Liver (tissue), 9 donors: ENCODE measurements around the gene BNC2. TPM values are rescaled to one million over a fixed set of nuclear protein-coding genes. Genes with fewer than 3 reads are reported as not detected.
A peak's percentile ranks its signal among the peaks of the same experiment; 100 is the strongest.

ENCODE experiments used
- DNase-seq: peaks from one replicate; pipeline ENCODE4 v3.0.0-alpha.2; 2017; ENCODE audit warnings: low spot score
- H3K27ac ChIP-seq, 2 donors: one replicate each; pipeline ENCODE4 v1.7.0; 2013; ENCODE audit warnings: inconsistent platforms in 2 of 2, low read length in 2 of 2, control low read depth in 1 of 2, low read depth in 1 of 2, mild to moderate bottlenecking in 1 of 2
- H3K27me3 ChIP-seq, 4 donors: one replicate each; pipeline versions ENCODE4 v1.6.1 to v1.7.0; 2013; ENCODE audit warnings: low read length in 3 of 4, inconsistent platforms in 1 of 4, mild to moderate bottlenecking in 1 of 4, moderate library complexity in 1 of 4; ENCODE audit not compliant: control insufficient read depth in 4 of 4, insufficient read depth in 4 of 4
- H3K36me3 ChIP-seq, 4 donors: one replicate each; pipeline versions ENCODE4 v1.6.1 to v1.7.0; 2013; ENCODE audit warnings: low read length in 3 of 4, mild to moderate bottlenecking in 3 of 4, low read depth in 1 of 4, moderate library complexity in 1 of 4; ENCODE audit not compliant: control insufficient read depth in 4 of 4, insufficient read depth in 3 of 4
- H3K4me1 ChIP-seq, 4 donors: one replicate each; pipeline versions ENCODE4 v1.6.1 to v1.7.0; 2013; ENCODE audit warnings: low read length in 3 of 4, mild to moderate bottlenecking in 3 of 4, moderate library complexity in 1 of 4; ENCODE audit not compliant: control insufficient read depth in 4 of 4, insufficient read depth in 4 of 4
- H3K4me3 ChIP-seq, 3 donors: one replicate each; pipeline versions ENCODE4 v1.6.1 to v1.7.0; 2013; ENCODE audit warnings: low read length in 3 of 3, control low read depth in 1 of 3, low read depth in 1 of 3, mild to moderate bottlenecking in 1 of 3
- H3K9ac ChIP-seq, 2 donors: one replicate each; pipeline ENCODE4 v1.7.0; 2013; ENCODE audit warnings: low read length in 2 of 2, mild to moderate bottlenecking in 2 of 2, moderate library complexity in 2 of 2, control low read depth in 1 of 2, low read depth in 1 of 2
- H3K9me3 ChIP-seq, 4 donors: one replicate each; pipeline versions ENCODE4 v1.6.1 to v1.7.0; 2013; ENCODE audit warnings: low read length in 3 of 4; ENCODE audit not compliant: control insufficient read depth in 4 of 4
- ATF3 ChIP-seq: IDR thresholded peaks from 2 replicates; pipeline ENCODE4 v1.6.1; 2016; ENCODE audit warnings: antibody characterized with exemption
- CTCF ChIP-seq: fragments of 150-350 bp; IDR thresholded peaks from 2 replicates; pipeline ENCODE4 v1.5.1; 2017; ENCODE audit warnings: improper control_type of control experiment, low read depth, low read length; ENCODE audit not compliant: missing input control
- EGR1 ChIP-seq, 2 donors: IDR thresholded peaks; 2 replicates each; pipeline ENCODE4 v1.6.1; 2016 to 2018; ENCODE audit warnings: antibody characterized with exemption in 2 of 2, low read depth in 2 of 2
- FOXA1 ChIP-seq: IDR thresholded peaks from 2 replicates; pipeline ENCODE4 v1.6.1; 2016; ENCODE audit warnings: antibody characterized with exemption
- FOXA2 ChIP-seq: IDR thresholded peaks from 2 replicates; pipeline ENCODE4 v1.6.1; 2016; ENCODE audit warnings: antibody characterized with exemption
- GABPA ChIP-seq, 2 donors: IDR thresholded peaks in 1 of 2; conservative IDR thresholded peaks in 1 of 2; 2 replicates each; pipeline ENCODE4 v1.6.1; 2016; ENCODE audit warnings: antibody characterized with exemption in 2 of 2, mild to moderate bottlenecking in 1 of 2, moderate library complexity in 1 of 2
- HNF4A ChIP-seq, 2 donors: conservative IDR thresholded peaks; 2 replicates each; pipeline ENCODE4 v1.6.1; 2016; ENCODE audit warnings: antibody characterized with exemption in 2 of 2, mild to moderate bottlenecking in 2 of 2
- HNF4G ChIP-seq: IDR thresholded peaks from 2 replicates; pipeline ENCODE4 v1.6.1; 2016; ENCODE audit warnings: antibody characterized with exemption
- JUND ChIP-seq, 2 donors: IDR thresholded peaks; 2 replicates each; pipeline ENCODE4 v1.6.1; 2016; ENCODE audit warnings: antibody characterized with exemption in 2 of 2
- MAX ChIP-seq: IDR thresholded peaks from 2 replicates; pipeline ENCODE4 v1.6.1; 2016; ENCODE audit warnings: antibody characterized with exemption
- NR2F2 ChIP-seq: IDR thresholded peaks from 2 replicates; pipeline ENCODE4 v1.6.1; 2016; ENCODE audit warnings: antibody characterized with exemption
- RAD21 ChIP-seq, 2 donors: IDR thresholded peaks; 2 replicates each; pipeline ENCODE4 v1.6.1; 2016; ENCODE audit warnings: antibody characterized with exemption in 2 of 2, mild to moderate bottlenecking in 2 of 2
- REST ChIP-seq: IDR thresholded peaks from 2 replicates; pipeline ENCODE4 v1.6.1; 2016; ENCODE audit warnings: antibody characterized with exemption, mild to moderate bottlenecking
- SP1 ChIP-seq: IDR thresholded peaks from 2 replicates; pipeline ENCODE4 v1.6.1; 2018; ENCODE audit warnings: antibody characterized with exemption, mild to moderate bottlenecking
- YY1 ChIP-seq: IDR thresholded peaks from 2 replicates; pipeline ENCODE4 v1.6.1; 2016; ENCODE audit warnings: antibody characterized with exemption, mild to moderate bottlenecking
- ZBTB33 ChIP-seq: IDR thresholded peaks from 2 replicates; pipeline ENCODE4 v1.6.1; 2016; ENCODE audit warnings: antibody characterized with exemption
- WGBS: extraction: QIAGEN DNeasy Blood & Tissue Kit; methylation state at CpG from one replicate; pipeline ENCODE4 v1.1.7; 2013; 5-methylcytosine and 5-hydroxymethylcytosine counted together
- polyA plus RNA-seq, 2 donors: library from polyadenylated mRNA; stranded (reverse) in 1 of 2; unstranded in 1 of 2; fragments of 200-250 nt in 1 of 2; fragments of >200 nt in 1 of 2; fragmentation: Nextera tagmentation in 1 of 2; extraction: Ambion mirVana in 1 of 2; gene quantifications; one replicate each; pipeline versions ENCODE4 v1.2.1 to v1.2.3, GENCODE V29; 2013 to 2015
- total RNA-seq, 2 donors: library from RNA; depleted of rRNA; stranded (reverse); fragments of >200 nt; gene quantifications; one replicate each; pipeline ENCODE4 v1.2.3, GENCODE V29; 2014
- donor health status: healthy.
- donor health status: healthy.
- donor health status: healthy.
- donor health status: healthy.
- donor health status: healthy.

The BNC2 gene
- total and polyA plus RNA-seq, 4 donors: 0.07 to 0.67 (median 0.08) TPM

GRCh38 chr9:16873126-16873802, 2.8 kb upstream of the BNC2 start:
- DNase-seq: no peak
- H3K27ac ChIP-seq: no peak overlapping the region
- no peaks in the 10 kb centered on the region for H3K9me3 ChIP-seq
- H3K9ac ChIP-seq: no peak overlapping the region
- no peak for TF ChIP-seq HNF4A (conservative IDR thresholded peaks at IDR 0.05)
- no peak for TF ChIP-seq HNF4G
- TF ChIP-seq NR2F2: no peak
- TF ChIP-seq FOXA1: no peak
- TF ChIP-seq RAD21 (IDR thresholded peaks at IDR 0.05): no peak
- TF ChIP-seq SP1: no peak
- no peak for TF ChIP-seq EGR1 (IDR thresholded peaks at IDR 0.05; ENCODE audit: low read depth in 2 of 2)
- TF ChIP-seq GABPA (IDR thresholded peaks at IDR 0.05 in 1 of 2, conservative IDR thresholded peaks at IDR 0.05 in 1 of 2): no peak
- H3K4me1 ChIP-seq: peaks cover 5 to 14% (median 7%) of the 10 kb centered on the region in 4 donors
- peaks cover 0 to 14% (median 2%) of the 10 kb centered on the region in 4 donors for H3K27me3 ChIP-seq
- H3K4me3 ChIP-seq: no peak overlapping the region
- no peaks in the 10 kb centered on the region for H3K36me3 ChIP-seq
- 78% methylated on average over 6 of the region's 6 CpGs for WGBS

- 1% methylated on average over 63 of the region's 63 CpGs for WGBS
- H3K36me3 ChIP-seq: no peaks in the 10 kb centered on the region
Measured at GRCh38 chr9:16871336-16872151, 1.1 kb upstream of the BNC2 start.

More at GRCh38 chr9:16871336-16872151, 1.1 kb upstream of the BNC2 start:
- Histone ChIP-seq H3K4me3 (peak overlapping the region; percentile 35 to 53 (median 42)), H3K27ac (peak overlapping the region; percentile 7 to 41), H3K9me3 (no peaks in the 10 kb centered on the region), H3K27me3 (peaks cover 0 to 14% (median 2%) of the 10 kb centered on the region in 4 donors), H3K4me1 (peaks cover 5 to 14% (median 7%) of the 10 kb centered on the region in 4 donors), H3K9ac (no peak overlapping the region)
- DNase-seq: no peak
- no peak for TF ChIP-seq NR2F2
- no peak for TF ChIP-seq ZBTB33
- TF ChIP-seq HNF4G: no peak
- TF ChIP-seq MAX: no peak
- TF ChIP-seq JUND (IDR thresholded peaks at IDR 0.05): no peak
- TF ChIP-seq EGR1 (IDR thresholded peaks at IDR 0.05; ENCODE audit: low read depth in 2 of 2): no peak
- no peak for TF ChIP-seq CTCF
- TF ChIP-seq YY1: no peak
- no peak for TF ChIP-seq SP1
- no peak for TF ChIP-seq REST
- TF ChIP-seq ATF3: no peak
- TF ChIP-seq FOXA2: no peak
